Hepatocyte (in vitro differentiated cells): ENCODE measurements around the gene SAP30L. TPM values are rescaled to one million over a fixed set of nuclear protein-coding genes. Genes with fewer than 3 reads are reported as not detected.

Experiments
- DNase-seq: peaks from one replicate; pipeline ENCODE4 v3.0.0-alpha.2; 2016; ENCODE audit warnings: low spot score
- H2AFZ ChIP-seq: fragments of 200-600 bp; sonication (generic); 2 replicates; pipeline ENCODE4 v1.6.0; 2016; ENCODE audit warnings: antibody characterized with exemption, mild to moderate bottlenecking
- H3K27ac ChIP-seq: fragments of 200-600 bp; sonication (generic); 2 replicates; pipeline ENCODE4 v1.5.1; 2016; ENCODE audit warnings: mild to moderate bottlenecking
- H3K27me3 ChIP-seq: fragments of 200-600 bp; sonication (generic); 2 replicates; pipeline ENCODE4 v1.6.1; 2016
- H3K36me3 ChIP-seq: fragments of 200-600 bp; sonication (generic); replicated peaks from 2 replicates; pipeline ENCODE4 v1.5.1; 2016; ENCODE audit warnings: low read depth; ENCODE audit not compliant: insufficient read depth
- H3K4me1 ChIP-seq: fragments of 200-600 bp; sonication (generic); 2 replicates; pipeline ENCODE4 v1.5.1; 2016; ENCODE audit warnings: mild to moderate bottlenecking, moderate library complexity; ENCODE audit not compliant: insufficient read depth
- H3K4me2 ChIP-seq: fragments of 200-600 bp; sonication (generic); 2 replicates; pipeline ENCODE4 v1.6.0; 2016
- H3K4me3 ChIP-seq: fragments of 200-600 bp; sonication (generic); 2 replicates; pipeline ENCODE4 v1.5.1; 2016; ENCODE audit warnings: mild to moderate bottlenecking
- H3K79me2 ChIP-seq: fragments of 200-600 bp; sonication (generic); 2 replicates; pipeline ENCODE4 v1.6.0; 2017; ENCODE audit warnings: mild to moderate bottlenecking
- H3K9me2 ChIP-seq: fragments of 200-600 bp; sonication (generic); replicated peaks from 2 replicates; pipeline ENCODE4 v1.6.0; 2017; ENCODE audit warnings: mild to moderate bottlenecking; ENCODE audit not compliant: insufficient read depth
- H3K9me3 ChIP-seq: fragments of 200-600 bp; sonication (generic); 2 replicates; pipeline ENCODE4 v1.5.1; 2016; ENCODE audit warnings: low read depth, mild to moderate bottlenecking
- H4K20me1 ChIP-seq: fragments of 200-600 bp; sonication (generic); 2 replicates; pipeline ENCODE4 v1.6.0; 2016; ENCODE audit warnings: mild to moderate bottlenecking; ENCODE audit not compliant: insufficient read depth, poor library complexity, severe bottlenecking
- CTCF ChIP-seq: fragments of 200-600 bp; sonication (generic); IDR thresholded peaks from 2 replicates; pipeline ENCODE4 v1.5.1; 2016; ENCODE audit warnings: antibody characterized with exemption, mild to moderate bottlenecking; ENCODE audit not compliant: poor library complexity
- EZH2 ChIP-seq: fragments of 200-600 bp; sonication (generic); IDR thresholded peaks from 2 replicates; pipeline ENCODE4 v1.6.1; 2016; ENCODE audit warnings: antibody characterized with exemption, mild to moderate bottlenecking, borderline replicate concordance
- EZH2phosphoT487 ChIP-seq: fragments of 200-600 bp; sonication (generic); IDR thresholded peaks from one replicate; pipeline ENCODE4 v1.6.1; 2018; ENCODE audit warnings: antibody characterized with exemption, mild to moderate bottlenecking, low read depth, moderate library complexity; ENCODE audit not compliant: unreplicated experiment, severe bottlenecking
- WGBS: methylation state at CpG from one replicate; pipeline ENCODE4 v1.1.6; 2016; ENCODE audit warnings: low lambda C conversion rate; ENCODE audit errors: missing lambda C conversion rate; 5-methylcytosine and 5-hydroxymethylcytosine counted together
- polyA plus RNA-seq: library from polyadenylated mRNA; unstranded; fragments of >200 nt; fragmentation: Nextera tagmentation; extraction: Ambion mirVana; gene quantifications from 2 replicates; pipeline ENCODE4 v1.2.1, GENCODE V29; 2016
- total RNA-seq: library from RNA; depleted of rRNA; stranded (reverse); fragments of >200 nt; gene quantifications from 2 replicates; pipeline ENCODE4 v1.2.3, GENCODE V29; 2014

The SAP30L gene
- total and polyA plus RNA-seq, 2 experiments from 2014 or later = 21.6 to 45.6 TPM

DNA sequence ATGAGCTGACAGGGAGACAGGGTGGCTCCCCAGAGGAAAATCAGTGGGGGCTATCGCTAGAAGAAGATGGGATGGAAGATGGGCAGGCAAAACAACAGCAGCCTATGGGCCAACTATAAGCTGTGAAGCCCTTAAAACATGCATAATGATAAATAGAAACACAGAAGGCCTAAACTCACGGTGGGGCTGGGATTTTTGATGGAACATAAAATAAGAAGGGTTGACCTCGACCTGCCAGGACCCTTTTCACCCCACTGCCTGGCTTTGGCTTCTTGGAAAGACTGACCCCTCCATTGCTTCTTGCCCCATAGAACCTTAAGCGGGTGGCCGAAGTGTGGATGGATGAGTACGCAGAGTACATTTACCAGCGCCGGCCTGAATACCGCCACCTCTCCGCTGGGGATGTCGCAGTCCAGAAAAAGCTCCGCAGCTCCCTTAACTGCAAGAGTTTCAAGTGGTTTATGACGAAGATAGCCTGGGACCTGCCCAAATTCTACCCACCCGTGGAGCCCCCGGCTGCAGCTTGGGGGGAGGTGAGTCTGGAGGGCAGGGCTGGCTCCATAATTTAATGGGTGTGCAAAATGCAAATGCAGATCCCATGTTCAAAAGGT lies 36.5 kb upstream of the SAP30L start:
- no peak overlapping the region for H3K4me3 ChIP-seq
- no peak for DNase-seq
- no peaks in the 10 kb centered on the region for H3K36me3 ChIP-seq
- no peaks in the 10 kb centered on the region for H3K9me3 ChIP-seq
- H4K20me1 ChIP-seq = no peaks in the 10 kb centered on the region
- H3K79me2 ChIP-seq = no peaks in the 10 kb centered on the region
- no peaks in the 10 kb centered on the region for H3K9me2 ChIP-seq
- H3K4me2 ChIP-seq = no peak overlapping the region
- H3K4me1 ChIP-seq = peaks cover 16% of the 10 kb centered on the region
- no peak for TF ChIP-seq CTCF
- no peak for TF ChIP-seq EZH2
- no peak for TF ChIP-seq EZH2phosphoT487
- WGBS = 93% methylated on average over 15 of the region's 15 CpGs
- no peak overlapping the region for H2AFZ ChIP-seq
- no peak overlapping the region for H3K27ac ChIP-seq
- no peaks in the 10 kb centered on the region for H3K27me3 ChIP-seq

DNA sequence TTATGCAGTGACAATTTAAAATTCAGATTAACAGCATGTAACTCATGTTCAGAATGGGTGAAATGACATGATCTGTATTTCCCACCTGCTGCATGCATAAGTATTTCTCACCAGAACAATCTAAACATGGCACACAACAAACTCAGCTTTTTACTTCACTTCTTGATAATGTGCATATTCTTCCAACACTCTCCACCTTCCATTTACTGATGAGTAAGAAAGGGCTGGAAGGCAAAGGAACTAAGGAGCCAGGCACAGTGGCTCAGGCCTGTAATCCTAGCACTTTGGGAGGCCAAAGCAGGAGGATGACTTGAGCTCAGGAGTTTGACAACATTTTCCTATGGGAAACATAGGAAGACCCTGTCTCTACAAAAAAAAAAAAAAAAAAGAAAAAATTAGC lies 35.8 kb upstream of the SAP30L start:
- no peak overlapping the region for H3K27ac ChIP-seq
- no peaks in the 10 kb centered on the region for H3K9me3 ChIP-seq
- H3K4me2 ChIP-seq = no peak overlapping the region
- H4K20me1 ChIP-seq = no peaks in the 10 kb centered on the region
- H3K9me2 ChIP-seq = no peaks in the 10 kb centered on the region
- H3K79me2 ChIP-seq = no peaks in the 10 kb centered on the region
- no peak for DNase-seq
- no peak overlapping the region for H2AFZ ChIP-seq
- H3K36me3 ChIP-seq = no peaks in the 10 kb centered on the region
- TF ChIP-seq CTCF (no peak), EZH2 (no peak), EZH2phosphoT487 (no peak)
- peaks cover 9% of the 10 kb centered on the region for H3K4me1 ChIP-seq
- no peak overlapping the region for H3K4me3 ChIP-seq
- H3K27me3 ChIP-seq = no peaks in the 10 kb centered on the region

DNA sequence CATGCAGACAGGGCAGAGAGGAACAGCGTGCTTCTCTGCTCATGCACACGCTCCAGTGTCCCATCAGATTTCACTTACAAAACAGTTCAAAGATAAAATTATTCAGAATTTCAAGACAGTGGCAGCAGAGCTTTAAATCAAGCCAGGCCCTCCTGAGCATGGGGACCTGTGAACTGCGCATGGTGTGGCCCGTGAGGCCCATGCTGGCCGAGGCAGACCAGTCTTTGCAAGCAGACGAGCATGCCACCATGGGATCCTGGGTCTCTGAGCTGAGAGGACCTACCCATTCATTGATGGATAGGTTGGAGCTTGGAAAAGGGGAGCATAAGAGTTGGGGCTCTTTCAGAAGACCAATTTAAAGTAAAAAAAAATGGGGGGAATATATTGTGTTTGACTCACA lies 35.0 kb upstream of the SAP30L start:
- no peak overlapping the region for H3K4me3 ChIP-seq
- peaks cover 9% of the 10 kb centered on the region for H3K4me1 ChIP-seq
- no peak overlapping the region for H2AFZ ChIP-seq
- H3K27ac ChIP-seq = no peak overlapping the region
- H3K4me2 ChIP-seq = no peak overlapping the region
- H3K79me2 ChIP-seq = no peaks in the 10 kb centered on the region
- no peaks in the 10 kb centered on the region for H3K9me3 ChIP-seq
- 81% methylated on average over 6 of the region's 6 CpGs for whole genome bisulfite sequencing
- no peaks in the 10 kb centered on the region for H3K9me2 ChIP-seq
- no peaks in the 10 kb centered on the region for H3K36me3 ChIP-seq
- no peak for TF ChIP-seq CTCF
- TF ChIP-seq EZH2 = no peak
- TF ChIP-seq EZH2phosphoT487 = no peak
- H4K20me1 ChIP-seq = no peaks in the 10 kb centered on the region
- DNase-seq = no peak
- H3K27me3 ChIP-seq = no peaks in the 10 kb centered on the region

DNA sequence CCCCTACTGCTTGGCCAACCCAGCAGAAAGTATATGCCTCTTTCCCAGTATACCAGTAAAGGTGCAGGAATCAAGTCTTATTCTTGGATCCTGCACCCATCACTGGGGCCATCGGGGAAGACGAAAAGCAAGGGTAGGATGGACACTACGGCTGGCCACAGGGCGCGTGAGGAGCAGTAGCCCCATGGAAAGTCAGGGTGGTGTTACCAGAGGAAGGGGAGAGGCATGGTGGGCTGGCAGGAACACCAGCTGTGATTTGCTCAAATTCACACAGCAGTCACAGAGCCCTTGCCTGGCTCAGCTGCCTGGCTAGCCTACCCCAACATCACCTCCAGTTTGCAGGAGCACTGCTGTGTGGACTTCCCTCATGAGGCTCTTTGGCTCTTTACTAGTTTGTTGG lies 34.5 kb upstream of the SAP30L start:
- Histone ChIP-seq H3K27me3 (no peaks in the 10 kb centered on the region), H3K36me3 (no peaks in the 10 kb centered on the region), H3K9me3 (no peaks in the 10 kb centered on the region), H4K20me1 (no peaks in the 10 kb centered on the region), H3K4me2 (no peak overlapping the region), H3K4me3 (no peak overlapping the region), H3K27ac (no peak overlapping the region), H3K4me1 (peaks cover 5% of the 10 kb centered on the region), H2AFZ (no peak overlapping the region), H3K79me2 (no peaks in the 10 kb centered on the region), H3K9me2 (no peaks in the 10 kb centered on the region)
- no peak for TF ChIP-seq EZH2phosphoT487
- no peak for TF ChIP-seq EZH2
- no peak for TF ChIP-seq CTCF
- DNase-seq = no peak
- WGBS = 97% methylated on average over 5 of the region's 5 CpGs
